ENCODE results near the gene RSBN1.

RSBN1 gene

GRCh38 chr1:113811156-113811887 lies 954 bp downstream of the RSBN1 start:
- peak; percentile 31 for DNase-seq

GRCh38 chr1:113809670-113810602 lies 2.3 kb downstream of the RSBN1 start:
- no peak for DNase-seq

- no peak for DNase-seq
Measured at GRCh38 chr1:113808450-113809195, 3.7 kb downstream of the RSBN1 start.

GRCh38 chr1:113805639-113806038 lies 6.6 kb downstream of the RSBN1 start:
- DNase-seq: no peak

- no peak for DNase-seq
Measured at GRCh38 chr1:113805256-113805531, 7.1 kb downstream of the RSBN1 start.

- DNase-seq: no peak
Measured at GRCh38 chr1:113804421-113805255, 7.6 kb downstream of the RSBN1 start.

- DNase-seq: no peak
Measured at GRCh38 chr1:113802367-113803007, 9.8 kb downstream of the RSBN1 start.

- DNase-seq: no peak
Measured at GRCh38 chr1:113800487-113800886, 11.8 kb downstream of the RSBN1 start.

- DNase-seq: no peak
Measured at GRCh38 chr1:113797472-113797871, 14.8 kb downstream of the RSBN1 start.

- DNase-seq: no peak
Measured at GRCh38 chr1:113793878-113794834, 18.1 kb downstream of the RSBN1 start.

- no peak for DNase-seq
Measured at GRCh38 chr1:113792986-113793385, 19.3 kb downstream of the RSBN1 start.

- no peak for DNase-seq
Measured at GRCh38 chr1:113792471-113792870, 19.8 kb downstream of the RSBN1 start.

GRCh38 chr1:113788802-113789201 lies 23.5 kb downstream of the RSBN1 start:
- DNase-seq: no peak

- no peak for DNase-seq
Measured at GRCh38 chr1:113787663-113788062, 24.6 kb downstream of the RSBN1 start.

- DNase-seq: no peak
Measured at GRCh38 chr1:113786069-113786468, 26.2 kb downstream of the RSBN1 start.

- DNase-seq: no peak
Measured at GRCh38 chr1:113784104-113784779, 28.0 kb downstream of the RSBN1 start.

GRCh38 chr1:113783254-113784103 lies 28.8 kb downstream of the RSBN1 start:
- DNase-seq: peak; percentile 77

GRCh38 chr1:113782406-113782805 lies 29.9 kb downstream of the RSBN1 start:
- no peak for DNase-seq

Data from GDM1 (cell line).